CD4-positive, CD25-positive, alpha-beta regulatory T cell (primary cell): Measurements from ENCODE around the gene CHST4. TPM values are rescaled to one million over a fixed set of nuclear protein-coding genes. Genes with fewer than 3 reads are reported as not detected.

Experiments used
- ATAC-seq, 2 donors: fragments of 150-1000 bp; cut with Tn5 transposase; one replicate each; pipeline ENCODE4 v1.10.0; 2021; ENCODE audit warnings: low read depth in 2 of 2, moderate number of reproducible peaks in 2 of 2, moderate library complexity in 1 of 2
- DNase-seq, 3 donors: peaks; one replicate each; pipeline versions ENCODE4 v3.0.0 to v3.0.0-alpha.2; 2012 to 2022; ENCODE audit warnings: mixed read lengths in 1 of 3
- H3K27ac ChIP-seq: one replicate; pipeline ENCODE4 v1.7.0; 2013; ENCODE audit warnings: mild to moderate bottlenecking, low read length; ENCODE audit not compliant: insufficient read depth, poor library complexity, severe bottlenecking
- H3K27me3 ChIP-seq: one replicate; pipeline ENCODE4 v1.7.0; 2013; ENCODE audit warnings: low read length; ENCODE audit not compliant: control insufficient read depth, insufficient read depth
- H3K36me3 ChIP-seq: one replicate; pipeline ENCODE4 v1.7.0; 2013; ENCODE audit warnings: mild to moderate bottlenecking, low read length, moderate library complexity; ENCODE audit not compliant: control insufficient read depth, insufficient read depth
- H3K4me1 ChIP-seq: 2 replicates; pipeline ENCODE4 v1.7.0; 2013; ENCODE audit warnings: mild to moderate bottlenecking, low read length; ENCODE audit not compliant: insufficient read depth, control insufficient read depth, poor library complexity, severe bottlenecking
- H3K4me3 ChIP-seq: one replicate; pipeline ENCODE4 v1.7.0; 2013; ENCODE audit warnings: low read depth, mild to moderate bottlenecking, low read length, moderate library complexity
- H3K9me3 ChIP-seq, 2 experiments: 1 replicate in 1 of 2; 2 replicates in 1 of 2; pipeline ENCODE4 v1.7.0; 2013; ENCODE audit warnings: low read length in 2 of 2, mild to moderate bottlenecking in 1 of 2, moderate library complexity in 1 of 2; ENCODE audit not compliant: control insufficient read depth in 2 of 2
- H3K27ac Mint-ChIP-seq, 3 donors: one replicate each; pipeline ENCODE4 v1.8.0; 2020 to 2022; ENCODE audit warnings: mild to moderate bottlenecking in 3 of 3, mixed read lengths in 3 of 3, moderate library complexity in 2 of 3
- H3K27me3 Mint-ChIP-seq: one replicate; pipeline ENCODE4 v1.8.0; 2022; ENCODE audit warnings: mild to moderate bottlenecking, mixed read lengths
- H3K36me3 Mint-ChIP-seq: one replicate; pipeline ENCODE4 v1.8.0; 2020; ENCODE audit warnings: mixed read lengths
- H3K4me1 Mint-ChIP-seq, 4 donors: one replicate each; pipeline ENCODE4 v1.8.0; 2020 to 2022; ENCODE audit warnings: mixed read lengths in 4 of 4, mild to moderate bottlenecking in 1 of 4
- H3K4me3 Mint-ChIP-seq, 4 donors: one replicate each; pipeline ENCODE4 v1.8.0; 2020 to 2022; ENCODE audit warnings: mild to moderate bottlenecking in 4 of 4, mixed read lengths in 4 of 4, moderate library complexity in 3 of 4
- H3K9me3 Mint-ChIP-seq, 7 donors: one replicate each; pipeline ENCODE4 v1.8.0; 2020 to 2022; ENCODE audit warnings: mixed read lengths in 7 of 7, mild to moderate bottlenecking in 3 of 7, moderate library complexity in 2 of 7
- polyA plus RNA-seq, 4 donors: library from polyadenylated mRNA; unstranded; fragments of 300-500 nt; fragmentation: Illumina TruSeq; gene quantifications; one replicate each; pipeline ENCODE4 v1.2.3, GENCODE V29; 2021
- total RNA-seq: library from RNA; stranded (reverse); gene quantifications from one replicate; pipeline ENCODE4 v1.2.3, GENCODE V29; 2022

CHST4 gene
- total RNA-seq (not detected), polyA plus RNA-seq (not detected)

DNA sequence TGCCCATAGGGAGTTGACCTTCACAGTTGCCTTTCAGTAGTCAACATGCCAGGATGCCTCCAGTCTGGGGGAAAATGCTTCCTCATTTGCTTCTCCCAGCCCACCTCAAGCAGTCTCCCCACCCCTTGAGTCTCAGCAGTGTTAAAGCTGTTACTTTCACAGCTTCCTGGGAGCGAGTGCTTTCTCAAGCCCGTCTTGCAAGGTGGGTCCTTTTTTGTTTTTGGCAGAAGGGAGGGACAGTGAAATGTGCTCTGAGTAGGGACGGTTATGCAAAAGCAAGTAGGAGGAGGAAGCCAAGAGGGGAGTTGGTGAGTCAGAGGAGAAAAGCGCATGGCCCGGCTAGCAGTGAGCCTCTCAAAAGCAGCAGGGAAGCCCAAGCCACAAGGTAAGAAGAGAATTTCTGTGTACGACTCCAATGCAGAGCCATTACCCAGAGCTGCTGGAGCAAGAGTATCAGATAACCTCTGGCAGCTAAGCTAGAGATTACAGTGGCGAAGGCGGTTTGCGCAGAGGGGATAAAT lies at the start of gene CHST4:
Gene CHST4, plus strand, starts transcription at position 316 of the 521 bp plus-strand sequence. CDS start 10,252 bp downstream, outside the sequence.
- H3K36me3 Mint-ChIP-seq: no peaks in the 10 kb centered on the region
- H3K27me3 Mint-ChIP-seq: peaks cover 53% of the 10 kb centered on the region
- Histone ChIP-seq H3K27me3 (peaks cover 6% of the 10 kb centered on the region), H3K4me1 (no peaks in the 10 kb centered on the region), H3K36me3 (no peaks in the 10 kb centered on the region), H3K27ac (no peak within 1 kb of the TSS), H3K4me3 (no peak within 1 kb of the TSS), H3K9me3 (no peaks in the 10 kb centered on the region)
- H3K27ac Mint-ChIP-seq: peak within 1 kb of the TSS in 1 of 3 donors; percentile 10
- no peaks in the 10 kb centered on the region for H3K4me1 Mint-ChIP-seq
- ATAC-seq (no peak), DNase-seq (no peak)
- H3K9me3 Mint-ChIP-seq: no peaks in the 10 kb centered on the region
- no peak within 1 kb of the TSS for H3K4me3 Mint-ChIP-seq

DNA sequence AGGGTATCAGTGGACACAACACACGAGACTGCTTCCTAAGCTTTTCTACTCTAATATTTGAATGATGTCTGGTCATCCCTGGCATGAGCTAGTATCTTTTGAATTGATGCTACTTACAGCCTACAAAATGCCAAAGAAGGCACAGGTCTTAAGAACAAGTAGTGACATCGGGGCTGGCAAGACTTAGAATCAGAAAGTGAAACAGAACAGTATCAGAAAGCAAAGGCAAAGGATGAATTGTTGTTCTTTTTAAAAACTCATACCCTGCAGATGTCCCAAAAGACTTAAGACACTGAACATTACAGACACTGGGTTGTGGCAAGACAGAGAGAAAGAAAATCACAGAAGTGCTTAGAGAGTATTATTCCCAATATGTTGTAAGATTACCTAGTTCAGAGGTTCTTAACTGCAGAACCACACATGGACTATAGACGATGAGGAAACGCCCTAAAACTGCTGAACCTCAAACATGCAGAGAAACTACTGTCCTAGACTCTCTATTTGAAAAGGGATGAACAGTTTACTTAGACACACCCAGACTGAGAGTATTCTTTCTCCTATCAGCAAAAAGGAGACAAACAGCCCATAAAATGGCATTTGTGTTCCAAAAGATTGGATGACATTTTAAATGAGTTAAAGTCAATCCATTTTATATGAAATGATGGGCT lies 49.6 kb upstream of the CHST4 start:
- H3K27me3 ChIP-seq: no peaks in the 10 kb centered on the region
- H3K27ac ChIP-seq: no peak overlapping the region
- H3K27ac Mint-ChIP-seq: peak overlapping the region in 1 of 3 donors; percentile 16
- no peaks in the 10 kb centered on the region for H3K4me1 Mint-ChIP-seq
- H3K4me1 ChIP-seq: no peaks in the 10 kb centered on the region
- no peak overlapping the region for H3K4me3 Mint-ChIP-seq
- H3K36me3 Mint-ChIP-seq: peaks cover 60% of the 10 kb centered on the region
- DNase-seq (peak in 1 of 3 donors; percentile 23), ATAC-seq (no peak)
- no peak overlapping the region for H3K4me3 ChIP-seq
- no peaks in the 10 kb centered on the region for H3K9me3 ChIP-seq
- no peaks in the 10 kb centered on the region for H3K9me3 Mint-ChIP-seq
- peaks cover 22% of the 10 kb centered on the region for H3K36me3 ChIP-seq
- H3K27me3 Mint-ChIP-seq: no peaks in the 10 kb centered on the region

DNA sequence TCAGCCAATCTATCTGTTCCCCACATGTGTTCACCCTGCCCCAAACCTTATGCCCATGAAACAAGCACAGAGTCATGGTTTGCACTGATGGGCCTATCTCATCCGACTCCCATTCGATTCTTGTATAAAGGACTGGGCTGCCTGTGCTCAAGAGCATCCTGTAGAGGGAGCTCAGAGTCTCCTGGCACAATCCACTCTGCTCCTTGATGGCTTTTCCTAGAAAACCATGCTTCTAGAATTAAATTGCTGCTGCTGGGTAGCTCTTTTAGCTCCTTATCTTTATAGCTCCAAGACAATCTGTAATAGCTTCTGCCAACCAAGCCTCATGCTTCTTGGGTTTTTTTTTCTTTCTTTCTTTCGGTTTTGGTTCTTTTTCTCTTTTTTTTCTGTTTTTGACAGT lies 46.8 kb upstream of the CHST4 start:
- no peaks in the 10 kb centered on the region for H3K9me3 ChIP-seq
- H3K4me1 Mint-ChIP-seq: peaks cover 7 to 10% (median 9%) of the 10 kb centered on the region in 4 donors
- no peaks in the 10 kb centered on the region for H3K9me3 Mint-ChIP-seq
- DNase-seq (peak in 1 of 3 donors; percentile 20), ATAC-seq (no peak)
- no peak overlapping the region for H3K4me3 Mint-ChIP-seq
- no peak overlapping the region for H3K27ac ChIP-seq
- peaks cover 48% of the 10 kb centered on the region for H3K36me3 Mint-ChIP-seq
- no peaks in the 10 kb centered on the region for H3K27me3 ChIP-seq
- H3K27me3 Mint-ChIP-seq: no peaks in the 10 kb centered on the region
- peaks cover 3% of the 10 kb centered on the region for H3K4me1 ChIP-seq
- H3K4me3 ChIP-seq: no peak overlapping the region
- peak overlapping the region in 1 of 3 donors; percentile 38 for H3K27ac Mint-ChIP-seq
- H3K36me3 ChIP-seq: peaks cover 22% of the 10 kb centered on the region

DNA sequence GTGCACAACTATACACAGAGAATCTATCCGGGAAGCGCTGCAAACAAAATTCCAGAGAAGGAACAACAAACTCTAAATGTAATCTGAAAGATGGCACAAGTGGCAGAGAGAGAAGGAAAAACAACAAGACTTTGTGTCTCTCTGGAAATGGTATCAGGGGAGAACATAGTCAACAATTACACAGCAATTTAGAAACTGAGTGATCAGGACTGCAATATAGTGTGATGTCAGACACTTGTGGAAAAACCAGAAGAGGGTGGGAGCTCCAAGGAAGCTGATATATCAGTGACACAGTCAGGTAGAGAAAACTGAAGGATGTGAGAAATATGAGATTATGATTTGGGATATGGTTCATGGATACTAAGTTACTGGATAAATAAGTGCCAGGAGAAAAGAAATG lies 45.3 kb upstream of the CHST4 start:
- H3K9me3 ChIP-seq: no peaks in the 10 kb centered on the region
- Mint-ChIP-seq H3K4me3 (peak overlapping the region in 1 of 4 donors; percentile 63), H3K36me3 (peaks cover 35% of the 10 kb centered on the region), H3K27me3 (no peaks in the 10 kb centered on the region), H3K9me3 (no peaks in the 10 kb centered on the region), H3K27ac (peak overlapping the region in 1 of 3 donors; percentile 34), H3K4me1 (peaks cover 11 to 15% (median 14%) of the 10 kb centered on the region in 4 donors)
- H3K27me3 ChIP-seq: no peaks in the 10 kb centered on the region
- ATAC-seq (no peak), DNase-seq (no peak)
- H3K36me3 ChIP-seq: peaks cover 14% of the 10 kb centered on the region
- no peak overlapping the region for H3K27ac ChIP-seq
- peaks cover 3% of the 10 kb centered on the region for H3K4me1 ChIP-seq
- H3K4me3 ChIP-seq: no peak overlapping the region

DNA sequence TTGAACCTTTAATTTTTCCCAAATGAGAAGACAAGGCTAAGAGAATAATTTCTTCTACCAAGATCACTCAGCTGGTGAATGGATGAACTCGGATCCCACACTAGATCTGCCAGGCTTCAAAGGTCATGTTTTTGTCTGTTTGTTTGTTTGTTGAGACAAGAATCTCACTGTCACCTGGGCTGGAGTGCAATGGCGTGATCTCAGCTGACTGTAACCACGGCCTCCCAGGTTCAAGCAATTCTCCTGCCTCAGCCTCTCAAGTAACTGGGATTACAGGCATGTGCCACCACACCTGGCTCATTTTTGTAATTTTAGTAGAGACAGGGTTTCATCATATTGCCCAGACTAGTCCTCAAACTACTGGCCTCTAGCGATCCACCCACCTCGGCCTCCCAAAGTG lies 43.7 kb upstream of the CHST4 start:
- no peak for DNase-seq
- Histone ChIP-seq H3K9me3 (no peaks in the 10 kb centered on the region), H3K4me1 (peaks cover 3% of the 10 kb centered on the region), H3K27me3 (no peaks in the 10 kb centered on the region), H3K36me3 (peaks cover 4% of the 10 kb centered on the region), H3K4me3 (no peak overlapping the region), H3K27ac (no peak overlapping the region)
- Mint-ChIP-seq H3K9me3 (no peaks in the 10 kb centered on the region), H3K4me1 (peaks cover 11 to 20% (median 15%) of the 10 kb centered on the region in 4 donors), H3K27me3 (no peaks in the 10 kb centered on the region), H3K4me3 (peak overlapping the region in 3 of 4 donors; percentile 5 to 76 (median 29)), H3K27ac (peak overlapping the region in 1 of 3 donors; percentile 92), H3K36me3 (peaks cover 18% of the 10 kb centered on the region)
- no peak for ATAC-seq

DNA sequence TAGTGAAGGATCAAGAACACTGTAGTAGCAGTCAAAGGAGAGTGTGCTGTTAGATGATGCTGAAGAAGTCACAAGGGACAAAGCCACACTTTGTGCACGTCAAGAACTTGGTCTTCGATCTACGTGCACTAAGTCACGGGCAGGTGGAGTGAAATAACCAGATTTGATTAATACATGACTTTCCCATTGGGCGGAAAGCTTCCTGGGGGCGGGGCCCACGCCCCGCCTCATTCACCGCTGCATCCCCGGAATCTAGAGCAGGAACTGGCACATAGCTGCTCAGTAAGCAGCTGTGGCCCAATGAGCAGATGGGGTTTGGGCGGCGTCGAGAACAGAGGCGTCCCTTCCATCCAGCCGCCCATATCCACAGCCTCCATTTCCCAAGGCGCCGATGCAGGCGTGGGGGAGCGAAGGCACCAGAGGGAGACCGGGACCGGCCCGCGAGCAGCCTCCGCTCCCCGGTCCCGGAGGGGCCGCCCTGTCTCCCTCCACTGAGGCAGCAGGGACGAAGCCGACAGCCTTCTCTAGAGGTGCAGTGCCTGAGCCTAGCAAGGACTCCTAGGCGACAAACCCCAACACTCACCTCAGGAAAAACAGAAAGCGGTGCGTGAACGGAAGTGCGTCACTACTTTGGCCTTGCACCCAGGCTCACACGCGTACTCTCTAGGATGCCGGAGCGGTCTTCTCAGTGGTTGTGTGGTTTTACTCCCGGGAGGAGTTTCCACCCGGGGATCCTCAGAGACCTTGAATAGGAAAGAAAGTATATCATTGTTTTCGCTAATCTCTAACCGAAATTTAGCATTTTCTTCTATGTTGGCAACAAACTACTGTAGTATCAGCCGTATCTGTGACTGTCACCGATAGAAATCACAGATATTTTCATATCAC lies 42.0 kb upstream of the CHST4 start:
- peak; percentile 85 to 88 for ATAC-seq
- Histone ChIP-seq H3K27ac (peak overlapping the region; percentile 97), H3K27me3 (no peaks in the 10 kb centered on the region), H3K4me3 (peak overlapping the region; percentile 96), H3K9me3 (no peaks in the 10 kb centered on the region), H3K36me3 (no peaks in the 10 kb centered on the region), H3K4me1 (peaks cover 3% of the 10 kb centered on the region)
- peaks cover 11 to 20% (median 15%) of the 10 kb centered on the region in 4 donors for H3K4me1 Mint-ChIP-seq
- peak overlapping the region; percentile 88 to 94 (median 92) for H3K27ac Mint-ChIP-seq
- H3K9me3 Mint-ChIP-seq: no peaks in the 10 kb centered on the region
- H3K4me3 Mint-ChIP-seq: peak overlapping the region; percentile 85 to 94 (median 92)
- H3K36me3 Mint-ChIP-seq: peaks cover 9% of the 10 kb centered on the region
- H3K27me3 Mint-ChIP-seq: no peaks in the 10 kb centered on the region
- DNase-seq: peak; percentile 78 to 92 (median 86)

DNA sequence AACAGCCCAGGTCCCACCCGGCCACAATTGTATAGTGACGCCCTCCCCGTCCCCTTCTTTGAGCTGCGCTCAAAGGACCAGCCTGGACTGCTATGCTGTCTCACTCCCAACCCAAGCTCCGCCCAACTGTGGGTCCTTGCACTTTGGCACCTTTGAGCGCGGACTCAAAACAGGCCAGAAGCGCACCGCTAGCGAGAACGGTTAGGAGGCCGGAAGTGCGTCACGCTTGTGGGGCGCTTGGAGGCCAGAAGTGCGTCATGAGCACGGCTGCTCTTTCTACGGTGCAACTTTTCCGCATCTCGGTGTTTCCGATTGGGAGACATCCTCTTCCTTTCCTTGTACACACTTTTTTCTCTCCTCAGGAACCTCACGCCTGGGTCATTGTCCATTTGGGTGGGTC lies 37.1 kb upstream of the CHST4 start, which contains the start of gene ZNF19:
Gene ZNF19, minus strand, starts transcription at position 203 of the 400 bp plus-strand sequence. CDS start 7,210 bp downstream, outside the sequence.
- DNase-seq: no peak
- H3K36me3 ChIP-seq: no peaks in the 10 kb centered on the region
- H3K9me3 Mint-ChIP-seq: no peaks in the 10 kb centered on the region
- H3K4me3 ChIP-seq: no peak within 1 kb of the TSS
- no peak for ATAC-seq
- no peaks in the 10 kb centered on the region for H3K36me3 Mint-ChIP-seq
- no peak within 1 kb of the TSS for H3K27ac ChIP-seq
- H3K27ac Mint-ChIP-seq: no peak within 1 kb of the TSS
- H3K4me1 ChIP-seq: no peaks in the 10 kb centered on the region
- no peaks in the 10 kb centered on the region for H3K9me3 ChIP-seq
- H3K4me3 Mint-ChIP-seq: no peak within 1 kb of the TSS
- no peaks in the 10 kb centered on the region for H3K27me3 ChIP-seq
- peaks cover 4 to 11% (median 6%) of the 10 kb centered on the region in 4 donors for H3K4me1 Mint-ChIP-seq
- H3K27me3 Mint-ChIP-seq: peaks cover 5% of the 10 kb centered on the region
